Caco-2 (cell line): Measurements from ENCODE around the gene TAMALIN. TPM values are rescaled to one million over a fixed set of nuclear protein-coding genes. Genes with fewer than 3 reads are reported as not detected.

ENCODE experiments used
- BruUV-seq: library from RNA; stranded (reverse); fragments of 400-500 nt; replicated peaks from 2 replicates; lab custom pipeline; 2021; lab: Mats Ljungman, UMichigan
- CTCF ChIA-PET: fragments of 300-600 bp; sonication (Branson Sonifier 250); formaldehyde crosslinking; loops from one replicate; lab custom pipeline; 2022; ENCODE audit warnings: antibody characterized with exemption; lab: Charles Lee
- POLR2A ChIA-PET: fragments of 300-600 bp; sonication (Branson Sonifier 250); formaldehyde crosslinking; loops from one replicate; lab custom pipeline; 2022; ENCODE audit warnings: antibody characterized with exemption; lab: Charles Lee
- DNase-seq, 2 experiments: peaks; one replicate each; pipeline versions ENCODE4 v3.0.0 to v3.0.0-alpha.2; 2020 to 2022
- H3K27me3 ChIP-seq: replicated peaks from 2 replicates; pipeline ENCODE4 v1.6.0; 2011; ENCODE audit warnings: low read length; ENCODE audit not compliant: control insufficient read depth, insufficient read depth
- H3K36me3 ChIP-seq: 2 replicates; pipeline ENCODE4 v1.5.1; 2011; ENCODE audit warnings: low read length; ENCODE audit not compliant: control insufficient read depth, insufficient read depth
- H3K4me1 ChIP-seq: fragments of 250-450 bp; sonication (Bioruptor Pico); 2 replicates; pipeline ENCODE4 v1.5.1; 2020; ENCODE audit warnings: mild to moderate bottlenecking
- H3K4me3 ChIP-seq: 2 replicates; pipeline ENCODE4 v1.5.1; 2011; ENCODE audit warnings: low read depth, mild to moderate bottlenecking, control low read depth, low read length
- H3K9me3 ChIP-seq: fragments of 250-450 bp; sonication (Bioruptor Pico); 2 replicates; pipeline ENCODE4 v1.5.1; 2020; ENCODE audit warnings: mild to moderate bottlenecking, moderate library complexity
- H3K27ac Mint-ChIP-seq: one replicate; pipeline ENCODE4 v1.8.0; 2022; ENCODE audit warnings: mixed read lengths; ENCODE audit not compliant: unreplicated experiment
- H3K27me3 Mint-ChIP-seq: one replicate; pipeline ENCODE4 v1.8.0; 2022; ENCODE audit warnings: mixed read lengths; ENCODE audit not compliant: insufficient read depth, unreplicated experiment
- H3K36me3 Mint-ChIP-seq: one replicate; pipeline ENCODE4 v1.8.0; 2022; ENCODE audit warnings: mild to moderate bottlenecking, mixed read lengths; ENCODE audit not compliant: insufficient read depth, unreplicated experiment
- H3K4me1 Mint-ChIP-seq: one replicate; pipeline ENCODE4 v1.8.0; 2022; ENCODE audit warnings: low read depth, mixed read lengths; ENCODE audit not compliant: unreplicated experiment
- H3K4me3 Mint-ChIP-seq: one replicate; pipeline ENCODE4 v1.8.0; 2022; ENCODE audit warnings: mild to moderate bottlenecking, moderate library complexity, mixed read lengths; ENCODE audit not compliant: unreplicated experiment
- H3K9me3 Mint-ChIP-seq: one replicate; pipeline ENCODE4 v1.8.0; 2022; ENCODE audit warnings: mixed read lengths; ENCODE audit not compliant: unreplicated experiment
- CTCF ChIP-seq, 2 experiments: fragments of 200-600 bp in 1 of 2; IDR thresholded peaks; 1 replicate in 1 of 2; 2 replicates in 1 of 2; pipeline versions ENCODE4 v1.5.1 to v1.8.0; 2011 to 2022; ENCODE audit warnings: antibody characterized with exemption in 1 of 2, control low read depth in 1 of 2, inconsistent platforms in 1 of 2, low read depth in 1 of 2, low read length in 1 of 2, mild to moderate bottlenecking in 1 of 2, moderate library complexity in 1 of 2; ENCODE audit not compliant: insufficient read depth in 1 of 2, severe bottlenecking in 1 of 2, unreplicated experiment in 1 of 2
- intact Hi-C: fragments of 100-400 bp; cut with micrococcal nuclease; formaldehyde crosslinking; loops from one replicate; pipeline ENCODE4 v1.10.0; 2022; ENCODE audit not compliant: unreplicated experiment
- total RNA-seq: library from RNA; stranded (reverse); gene quantifications from 2 replicates; pipeline ENCODE4 v1.2.3, GENCODE V29; 2022

Gene TAMALIN
- total RNA-seq, 1 experiment from 2014 or later, result 4.1 TPM

GRCh38 chr12:52057638-52058576, 51.2 kb downstream of the TAMALIN start:
- Histone ChIP-seq H3K4me1 (no peaks in the 10 kb centered on the region), H3K9me3 (no peaks in the 10 kb centered on the region), H3K36me3 (0 out of 2 replicates have a peak, but pooled peaks cover 2% of the 10 kb centered on the region), H3K27me3 (no peaks in the 10 kb centered on the region), H3K4me3 (no peak overlapping the region)
- DNase-seq, result no peak
- Mint-ChIP-seq H3K27me3 (no peaks in the 10 kb centered on the region), H3K36me3 (peaks cover 11% of the 10 kb centered on the region), H3K4me3 (no peak overlapping the region), H3K27ac (no peak overlapping the region), H3K4me1 (no peaks in the 10 kb centered on the region), H3K9me3 (no peaks in the 10 kb centered on the region)
- TF ChIP-seq CTCF (IDR thresholded peaks at IDR 0.05; ENCODE audit: insufficient read depth in 1 of 2, low read depth in 1 of 2, low read length in 1 of 2, severe bottlenecking in 1 of 2, unreplicated experiment in 1 of 2), result no peak
- ChIA-PET CTCF (interaction anchor here (0.9 to 1.1 kb wide), 2 partner anchors 10 to 33 kb away, joined by 3 to 5 read pairs; no protein-coding TSS in a partner anchor), POLR2A (interaction anchor here (0.6 kb wide), 1 partner anchor 25 kb away, joined by 4 read pairs; no protein-coding TSS in a partner anchor)
- no TSS peak for BruUV-seq
- intact Hi-C loops, result no loop called here

GRCh38 chr12:52058631-52059361, 52.0 kb downstream of the TAMALIN start:
- ChIA-PET CTCF (interaction anchor here (0.6 to 3.5 kb wide), 3 partner anchors 10 to 41 kb away, joined by 3 to 18 read pairs (median 3); no protein-coding TSS in a partner anchor), POLR2A (interaction anchor here (0.6 kb wide), 1 partner anchor 26 kb away, joined by 4 read pairs; no protein-coding TSS in a partner anchor)
- TF ChIP-seq CTCF (IDR thresholded peaks at IDR 0.05; ENCODE audit: insufficient read depth in 1 of 2, low read depth in 1 of 2, low read length in 1 of 2, severe bottlenecking in 1 of 2, unreplicated experiment in 1 of 2), result no peak
- Mint-ChIP-seq H3K27me3 (no peaks in the 10 kb centered on the region), H3K27ac (no peak overlapping the region), H3K4me3 (no peak overlapping the region), H3K36me3 (peaks cover 11% of the 10 kb centered on the region), H3K4me1 (no peaks in the 10 kb centered on the region), H3K9me3 (no peaks in the 10 kb centered on the region)
- Histone ChIP-seq H3K27me3 (no peaks in the 10 kb centered on the region), H3K4me1 (no peaks in the 10 kb centered on the region), H3K4me3 (no peak overlapping the region), H3K9me3 (no peaks in the 10 kb centered on the region), H3K36me3 (0 out of 2 replicates have a peak, but pooled peaks cover 2% of the 10 kb centered on the region)
- intact Hi-C loops, result no loop called here
- BruUV-seq, result no TSS peak
- no peak for DNase-seq
